ENCODE results near the gene HM13. TPM values are rescaled to one million over a fixed set of nuclear protein-coding genes. Genes with fewer than 3 reads are reported as not detected.
"Not testable (repeated sequence)": the region's sequence is repeated elsewhere in the genome, so short reads cannot be mapped to it uniquely, and the experiment has no call there.

The HM13 gene
- total RNA-seq, 2 experiments from 2014 or later: 67.3 to 69.4 TPM

DNA sequence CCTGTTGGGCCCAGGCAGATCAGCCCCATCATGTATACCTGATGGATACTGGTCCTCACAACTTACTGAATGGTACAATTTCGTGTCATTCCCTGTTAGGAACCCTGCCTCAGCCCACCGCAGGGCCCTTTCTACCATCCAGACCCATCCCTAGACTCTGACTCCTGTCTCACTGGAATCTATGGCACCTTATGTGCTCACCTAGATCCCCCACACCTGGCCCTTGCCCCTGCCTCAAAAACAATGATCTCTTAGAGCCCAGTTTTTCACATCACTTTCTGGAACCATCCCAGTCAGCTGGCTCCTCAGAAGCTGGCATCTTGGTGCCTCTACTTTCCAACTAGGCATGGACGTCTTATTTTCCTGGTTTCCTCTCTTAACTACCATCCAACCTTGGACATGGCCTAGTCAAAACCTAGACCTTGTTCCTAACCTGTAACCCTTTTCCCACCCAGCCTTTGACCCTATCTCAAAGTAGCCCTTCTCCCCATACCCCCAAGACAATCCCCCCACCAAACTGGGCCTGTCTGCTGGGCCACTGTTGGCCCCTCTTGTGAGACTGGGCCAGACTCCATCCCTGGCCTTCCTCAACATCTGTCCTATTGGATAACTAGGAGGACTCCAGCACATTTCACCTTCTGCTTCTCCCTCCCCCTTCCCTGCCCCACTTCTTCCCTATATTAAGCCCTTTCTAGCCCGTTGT, 981 bp downstream of the HM13 start:
- peaks cover 7% of the 10 kb centered on the region for H3K36me3 Mint-ChIP-seq (ENCODE audit: low read depth)
- CTCF ChIA-PET: interaction anchor here (1.1 to 1.9 kb wide), 4 partner anchors 12 to 97 kb away, joined by 4 to 7 read pairs (median 6); no protein-coding TSS in a partner anchor
- no peak overlapping the region for H3K4me3 Mint-ChIP-seq
- H3K9me3 Mint-ChIP-seq: no peaks in the 10 kb centered on the region
- no peak overlapping the region for H3K27ac Mint-ChIP-seq
- peaks cover 12% of the 10 kb centered on the region for H3K4me1 Mint-ChIP-seq (ENCODE audit: low read depth)
- intact Hi-C loops (cut with micrococcal nuclease): loop anchor here (2.0 to 5.0 kb wide), 4 partner anchors 47 to 208 kb away; partner anchors contain the start of genes BCL2L1 and ID1
- H3K27me3 Mint-ChIP-seq (ENCODE audit: low read depth): no peaks in the 10 kb centered on the region
- DNase-seq: no peak

GRCh38 chr20:31515775-31516107, 1.5 kb downstream of the HM13 start:
- Mint-ChIP-seq H3K36me3 (ENCODE audit: low read depth) (peaks cover 10% of the 10 kb centered on the region), H3K9me3 (no peaks in the 10 kb centered on the region), H3K27ac (no peak overlapping the region), H3K4me3 (no peak overlapping the region), H3K4me1 (ENCODE audit: low read depth) (peaks cover 16% of the 10 kb centered on the region), H3K27me3 (ENCODE audit: low read depth) (no peaks in the 10 kb centered on the region)
- peak; percentile 31 for DNase-seq
- CTCF ChIA-PET: interaction anchor here (0.8 to 1.7 kb wide), 5 partner anchors 13 to 118 kb away, joined by 3 to 6 read pairs (median 4); no protein-coding TSS in a partner anchor
- intact Hi-C loops (cut with micrococcal nuclease): loop anchor here (2.0 to 5.0 kb wide), 4 partner anchors 47 to 207 kb away; partner anchors contain the start of genes BCL2L1 and ID1

- Mint-ChIP-seq H3K4me3 (no peak overlapping the region), H3K27me3 (ENCODE audit: low read depth) (no peaks in the 10 kb centered on the region), H3K4me1 (ENCODE audit: low read depth) (peaks cover 21% of the 10 kb centered on the region), H3K9me3 (no peaks in the 10 kb centered on the region), H3K36me3 (ENCODE audit: low read depth) (peaks cover 12% of the 10 kb centered on the region), H3K27ac (no peak overlapping the region)
- no peak for DNase-seq
- CTCF ChIA-PET: interaction anchor here (0.8 to 1.7 kb wide), 6 partner anchors 13 to 118 kb away, joined by 3 to 6 read pairs (median 4); no protein-coding TSS in a partner anchor
- intact Hi-C loops (cut with micrococcal nuclease): loop anchor here (5.0 kb wide), 1 partner anchor 46 kb away; no protein-coding TSS in a partner anchor
These were observed 1.9 kb downstream of the HM13 start for GRCh38 chr20:31516166-31516565.

DNA sequence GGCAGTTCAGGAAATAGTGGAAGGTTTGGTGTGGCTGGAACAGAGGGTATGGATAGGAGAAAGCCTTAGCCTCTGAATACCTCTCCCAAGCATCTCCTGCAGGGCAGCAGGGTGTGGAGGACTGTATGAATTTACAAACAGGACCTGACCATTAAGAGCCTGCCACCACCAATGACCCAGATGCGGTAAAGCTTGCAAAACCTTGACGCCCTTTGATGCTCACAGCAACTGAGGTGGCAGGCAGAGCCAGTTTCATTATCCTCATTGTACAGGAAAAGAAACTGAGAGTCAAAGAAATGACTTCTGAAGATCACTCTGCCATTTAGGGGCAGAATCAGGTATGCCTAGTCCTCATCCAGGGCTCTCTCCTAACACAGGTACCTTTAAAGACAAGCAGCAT, 2.4 kb downstream of the HM13 start:
- intact Hi-C loops (cut with micrococcal nuclease): loop anchor here (5.0 kb wide), 1 partner anchor 46 kb away; no protein-coding TSS in a partner anchor
- CTCF ChIA-PET: interaction anchor here (0.5 to 1.7 kb wide), 5 partner anchors 14 to 211 kb away, joined by 3 to 6 read pairs (median 5); no protein-coding TSS in a partner anchor
- no peaks in the 10 kb centered on the region for H3K27me3 Mint-ChIP-seq (ENCODE audit: low read depth)
- no peaks in the 10 kb centered on the region for H3K9me3 Mint-ChIP-seq
- DNase-seq: peak; percentile 62
- no peak overlapping the region for H3K27ac Mint-ChIP-seq
- H3K36me3 Mint-ChIP-seq (ENCODE audit: low read depth): peaks cover 12% of the 10 kb centered on the region
- no peak overlapping the region for H3K4me3 Mint-ChIP-seq
- peaks cover 23% of the 10 kb centered on the region for H3K4me1 Mint-ChIP-seq (ENCODE audit: low read depth)

DNA sequence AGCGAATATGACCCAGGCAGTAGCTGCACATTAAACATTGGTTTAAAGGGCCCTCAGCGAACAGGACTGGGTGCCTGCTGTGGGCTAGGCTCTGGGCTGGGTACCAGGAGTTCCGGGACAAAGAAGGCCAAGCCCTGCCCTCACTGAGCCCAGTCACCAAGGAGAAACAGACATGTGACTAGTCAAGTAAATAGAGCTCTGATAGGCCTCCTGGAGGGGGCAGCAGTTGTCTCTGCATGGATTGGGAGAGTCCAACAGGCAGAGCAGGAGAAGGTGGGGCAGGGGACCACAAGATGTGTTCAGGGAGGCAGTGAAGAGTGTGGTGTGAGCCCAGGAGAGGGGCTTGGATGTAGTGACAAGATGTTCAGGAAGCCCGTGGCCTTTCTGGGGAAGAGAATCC, 3.1 kb downstream of the HM13 start:
- Mint-ChIP-seq H3K9me3 (no peaks in the 10 kb centered on the region), H3K36me3 (ENCODE audit: low read depth) (peaks cover 12% of the 10 kb centered on the region), H3K4me1 (ENCODE audit: low read depth) (peaks cover 27% of the 10 kb centered on the region), H3K4me3 (no peak overlapping the region), H3K27me3 (ENCODE audit: low read depth) (no peaks in the 10 kb centered on the region), H3K27ac (no peak overlapping the region)
- DNase-seq: peak; percentile 29
- CTCF ChIA-PET: interaction anchor here (0.6 kb wide), 2 partner anchors 57 to 85 kb away, joined by 3 read pairs; no protein-coding TSS in a partner anchor
- intact Hi-C loops (cut with micrococcal nuclease): loop anchor here (5.0 kb wide), 1 partner anchor 45 kb away; no protein-coding TSS in a partner anchor

- H3K27me3 Mint-ChIP-seq (ENCODE audit: low read depth); H3K9me3 Mint-ChIP-seq; H3K27ac Mint-ChIP-seq; DNase-seq; intact Hi-C loops (cut with micrococcal nuclease); H3K4me3 Mint-ChIP-seq: not testable (repeated sequence)
- H3K4me1 Mint-ChIP-seq (ENCODE audit: low read depth): peaks cover 37% of the 10 kb centered on the region
- peaks cover 15% of the 10 kb centered on the region for H3K36me3 Mint-ChIP-seq (ENCODE audit: low read depth)
- CTCF ChIA-PET: interaction anchor here (0.7 to 1.6 kb wide), 4 partner anchors 8 to 91 kb away, joined by 3 to 19 read pairs (median 4); no protein-coding TSS in a partner anchor
These were observed 7.0 kb downstream of the HM13 start for GRCh38 chr20:31521267-31521666.

DNA sequence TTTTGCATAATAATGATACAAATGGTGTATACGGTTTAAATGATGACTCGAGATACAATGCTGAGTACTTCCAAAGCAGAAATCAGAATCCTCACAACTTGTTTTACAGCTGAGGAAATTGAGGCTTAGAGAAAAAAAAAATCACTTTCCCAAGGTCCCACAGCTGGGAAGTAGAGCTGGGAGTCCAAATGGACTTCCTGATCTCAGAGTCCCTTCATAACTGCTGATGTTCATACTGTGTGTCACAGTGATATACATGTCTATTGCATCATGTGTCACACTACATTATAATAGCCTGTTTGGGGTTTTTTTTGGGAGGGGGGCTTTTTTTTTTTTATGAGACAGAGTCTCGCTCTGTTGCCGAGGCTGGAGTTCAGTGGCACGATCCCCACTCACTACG, 8.5 kb downstream of the HM13 start:
- Mint-ChIP-seq H3K27me3 (ENCODE audit: low read depth) (no peaks in the 10 kb centered on the region), H3K27ac (no peak overlapping the region), H3K4me3 (no peak overlapping the region), H3K9me3 (no peaks in the 10 kb centered on the region), H3K36me3 (ENCODE audit: low read depth) (peaks cover 21% of the 10 kb centered on the region), H3K4me1 (ENCODE audit: low read depth) (peaks cover 39% of the 10 kb centered on the region)
- no peak for DNase-seq
- intact Hi-C loops (cut with micrococcal nuclease): no loop called here
- CTCF ChIA-PET: no interaction called here

DNA sequence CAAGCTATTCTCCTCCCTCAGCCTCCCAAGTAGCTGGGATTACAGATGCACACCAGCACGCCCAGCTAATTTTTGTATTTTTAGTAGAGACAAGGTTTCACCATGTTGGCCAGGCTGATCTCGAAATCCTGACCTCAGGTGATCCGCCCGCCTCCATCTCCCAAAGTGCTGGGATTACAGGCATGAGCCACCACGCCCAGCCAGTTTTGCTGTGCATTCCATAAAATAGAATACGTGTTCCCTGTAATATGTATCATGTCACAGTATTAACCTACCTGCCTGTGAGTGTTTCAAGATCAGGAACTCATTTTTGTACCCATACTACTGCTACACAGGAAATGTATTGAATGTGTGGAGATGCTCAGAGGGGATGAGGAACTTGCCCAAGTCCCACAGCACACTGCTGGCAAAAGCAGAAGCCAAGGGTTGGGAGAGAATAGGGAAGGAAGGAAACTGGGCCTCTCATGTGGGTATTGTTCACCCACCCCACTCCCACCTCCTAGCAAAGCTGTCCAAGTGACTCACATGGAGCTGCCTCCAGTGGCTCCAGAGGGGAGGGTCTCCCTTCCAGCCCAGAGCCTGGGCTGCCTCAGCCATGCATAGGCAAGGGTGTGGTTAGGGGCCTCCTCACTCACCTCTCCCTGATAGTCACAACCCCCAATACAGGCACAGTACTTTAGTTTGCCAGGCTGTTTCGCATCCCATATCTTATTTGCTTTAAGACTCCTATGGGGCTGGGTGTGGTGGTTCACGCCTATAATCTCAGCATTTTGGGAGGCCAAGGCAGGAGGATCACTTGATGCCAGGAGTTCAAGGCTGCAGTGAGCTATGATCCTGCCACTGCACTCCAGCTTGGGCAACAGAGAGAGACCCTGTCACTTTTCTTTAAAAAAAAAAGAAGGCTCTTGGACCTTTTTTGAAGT, 9.4 kb downstream of the HM13 start:
- CTCF ChIA-PET: no interaction called here
- no peak for DNase-seq
- intact Hi-C loops (cut with micrococcal nuclease): no loop called here
- Mint-ChIP-seq H3K36me3 (ENCODE audit: low read depth) (peaks cover 21% of the 10 kb centered on the region), H3K27ac (no peak overlapping the region), H3K27me3 (ENCODE audit: low read depth) (no peaks in the 10 kb centered on the region), H3K4me1 (ENCODE audit: low read depth) (peaks cover 39% of the 10 kb centered on the region), H3K4me3 (no peak overlapping the region), H3K9me3 (no peaks in the 10 kb centered on the region)

GRCh38 chr20:31527266-31527665, 13.0 kb downstream of the HM13 start:
- H3K4me3 Mint-ChIP-seq: no peak overlapping the region
- H3K4me1 Mint-ChIP-seq (ENCODE audit: low read depth): peaks cover 17% of the 10 kb centered on the region
- H3K27ac Mint-ChIP-seq: no peak overlapping the region
- no peaks in the 10 kb centered on the region for H3K9me3 Mint-ChIP-seq
- intact Hi-C loops (cut with micrococcal nuclease): no loop called here
- no peak for DNase-seq
- CTCF ChIA-PET: interaction anchor here (1.0 kb wide), 1 partner anchor 24 kb away, joined by 4 read pairs; no protein-coding TSS in a partner anchor
- peaks cover 25% of the 10 kb centered on the region for H3K36me3 Mint-ChIP-seq (ENCODE audit: low read depth)
- no peaks in the 10 kb centered on the region for H3K27me3 Mint-ChIP-seq (ENCODE audit: low read depth)

- CTCF ChIA-PET: interaction anchor here (1.1 kb wide), 2 partner anchors 33 to 77 kb away, joined by 3 read pairs; no protein-coding TSS in a partner anchor
These were observed 21.1 kb downstream of the HM13 start for GRCh38 chr20:31535298-31535697.

DNA sequence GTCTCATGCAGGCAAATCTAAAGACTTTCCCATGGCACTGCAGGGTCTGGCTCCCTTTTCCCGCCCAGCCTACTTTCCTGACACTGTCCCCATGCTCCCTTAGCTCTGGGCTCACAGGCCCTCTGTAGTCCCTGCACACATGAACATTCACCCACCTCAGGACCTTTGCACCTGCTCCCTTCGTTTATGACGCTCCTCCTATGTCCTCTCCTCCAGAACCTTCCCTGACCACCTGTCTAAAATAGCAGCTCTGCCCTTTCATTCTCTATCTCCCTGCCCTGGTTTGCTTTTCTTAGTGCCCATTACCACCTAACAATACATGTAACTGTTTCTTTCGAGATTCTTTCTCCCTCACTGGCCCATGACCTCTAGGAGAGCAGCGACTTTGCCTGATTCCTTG, 22.3 kb downstream of the HM13 start:
- CTCF ChIA-PET: interaction anchor here (1.1 kb wide), 1 partner anchor 76 kb away, joined by 3 read pairs; no protein-coding TSS in a partner anchor
- H3K36me3 Mint-ChIP-seq (ENCODE audit: low read depth): peaks cover 42% of the 10 kb centered on the region
- no peak overlapping the region for H3K27ac Mint-ChIP-seq

More at GRCh38 chr20:31535298-31535697, 21.1 kb downstream of the HM13 start:
- Mint-ChIP-seq H3K4me3 (no peak overlapping the region), H3K4me1 (ENCODE audit: low read depth) (peaks cover 18% of the 10 kb centered on the region), H3K27me3 (ENCODE audit: low read depth) (no peaks in the 10 kb centered on the region), H3K27ac (no peak overlapping the region), H3K36me3 (ENCODE audit: low read depth) (peaks cover 52% of the 10 kb centered on the region), H3K9me3 (no peaks in the 10 kb centered on the region)
- intact Hi-C loops (cut with micrococcal nuclease): no loop called here
- no peak for DNase-seq

More for the DNA sequence above, 22.3 kb downstream of the HM13 start:
- H3K4me1 Mint-ChIP-seq (ENCODE audit: low read depth): peaks cover 15% of the 10 kb centered on the region
- intact Hi-C loops (cut with micrococcal nuclease): no loop called here
- no peak for DNase-seq
- no peak overlapping the region for H3K4me3 Mint-ChIP-seq
- H3K27me3 Mint-ChIP-seq (ENCODE audit: low read depth): no peaks in the 10 kb centered on the region
- no peaks in the 10 kb centered on the region for H3K9me3 Mint-ChIP-seq

Data from activated naive CD4-positive, alpha-beta T cell treated with anti-CD3 and anti-CD28 coated beads for 36 hours (primary cell).